GM12878 (cell line): Measurements from ENCODE around the gene LLPH. TPM values are rescaled to one million over a fixed set of nuclear protein-coding genes. Genes with fewer than 3 reads are reported as not detected.

Experiments
- ATAC-seq: fragments of 200-7000 bp; cut with Tn5 transposase; 3 replicates; pipeline ENCODE4 v1.9.1; 2020; ENCODE audit warnings: mild to moderate bottlenecking, moderate library complexity
- BruUV-seq: library from RNA; stranded (reverse); fragments of 400-500 nt; replicated peaks from 2 replicates; lab custom pipeline; 2021; lab: Mats Ljungman, UMichigan
- CTCF ChIA-PET: fragments of 300-600 bp; sonication (Branson Sonifier 250); formaldehyde crosslinking; extraction: SDS; loops from one replicate; lab custom pipeline; 2021; ENCODE audit warnings: inconsistent platforms; lab: Yijun Ruan, JAX
- POLR2A ChIA-PET: fragments of 350-600 bp; formaldehyde crosslinking; extraction: SDS; loops from one replicate; lab custom pipeline; 2021; ENCODE audit warnings: inconsistent platforms; lab: Charles Lee
- RAD21 ChIA-PET: fragments of 300-600 bp; sonication (Branson Sonifier 250); formaldehyde crosslinking; loops from one replicate; lab custom pipeline; 2023; ENCODE audit warnings: antibody characterized with exemption; ENCODE audit not compliant: unreplicated experiment; lab: Charles Lee
- SMC1A ChIA-PET: fragments of 300-600 bp; sonication (Branson Sonifier 250); formaldehyde crosslinking; loops from one replicate; lab custom pipeline; 2023; ENCODE audit not compliant: unreplicated experiment, uncharacterized antibody; lab: Charles Lee
- DNase-seq: peaks from one replicate; pipeline ENCODE4 v3.0.0-alpha.2; 2011; ENCODE audit warnings: low read depth, low spot score
- FAIRE-seq: peaks from 3 replicates; lab custom pipeline; 2011; peaks lifted over from hg19 to GRCh38; lab: Jason Lieb, UNC
- H2AFZ ChIP-seq: 2 replicates; pipeline ENCODE4 v1.6.0; 2011; ENCODE audit warnings: low read depth, low read length, control low read depth; ENCODE audit not compliant: control insufficient read depth
- H3K27ac ChIP-seq: 2 replicates; pipeline ENCODE4 v1.5.1; 2011; ENCODE audit warnings: control low read depth; ENCODE audit not compliant: control insufficient read depth, insufficient read depth
- H3K27me3 ChIP-seq, 2 experiments: replicated peaks in 1 of 2; 2 replicates each; pipeline versions ENCODE4 v1.6.0 to v1.6.1; 2011; ENCODE audit warnings: low read length in 1 of 2; ENCODE audit not compliant: control insufficient read depth in 2 of 2, insufficient read depth in 2 of 2
- H3K36me3 ChIP-seq, 2 experiments: 2 replicates each; pipeline ENCODE4 v1.5.1; 2011; ENCODE audit warnings: low read length in 1 of 2; ENCODE audit not compliant: control insufficient read depth in 2 of 2, insufficient read depth in 2 of 2
- H3K4me1 ChIP-seq: 2 replicates; pipeline ENCODE4 v1.6.1; 2011; ENCODE audit warnings: mild to moderate bottlenecking, low read length, moderate library complexity, mixed read lengths; ENCODE audit not compliant: control insufficient read depth, insufficient read depth
- H3K4me2 ChIP-seq: 2 replicates; pipeline ENCODE4 v1.6.0; 2011; ENCODE audit warnings: control low read depth; ENCODE audit not compliant: control insufficient read depth, insufficient read depth
- H3K4me3 ChIP-seq: fragments of 200-600 bp; sonication (generic); 2 replicates; pipeline ENCODE4 v1.5.1; 2016
- H3K79me2 ChIP-seq: 2 replicates; pipeline ENCODE4 v1.6.0; 2011; ENCODE audit warnings: low read length; ENCODE audit not compliant: control insufficient read depth, insufficient read depth
- H3K9ac ChIP-seq: 2 replicates; pipeline ENCODE4 v1.8.0; 2011; ENCODE audit warnings: low read length, control low read depth, mixed read lengths; ENCODE audit not compliant: control insufficient read depth, insufficient read depth
- H3K9me3 ChIP-seq: replicated peaks from 3 replicates; pipeline ENCODE4 v1.5.1; 2011; ENCODE audit warnings: mild to moderate bottlenecking, low read length; ENCODE audit not compliant: control insufficient read depth, insufficient read depth
- H4K20me1 ChIP-seq: 2 replicates; pipeline ENCODE4 v1.6.0; 2011; ENCODE audit not compliant: control insufficient read depth, insufficient read depth
- CUX1 ChIP-seq: IDR thresholded peaks from 2 replicates; pipeline ENCODE4 v1.6.1; 2012; ENCODE audit warnings: improper control_type of control experiment, low read depth, low read length; ENCODE audit not compliant: insufficient replicate concordance
- IKZF1 ChIP-seq: fragments of 450-650 bp; conservative IDR thresholded peaks from 2 replicates; pipeline ENCODE4 v1.6.1; 2017; ENCODE audit warnings: antibody characterized with exemption, mild to moderate bottlenecking
- IKZF2 ChIP-seq, 2 experiments: fragments of 450-650 bp; IDR thresholded peaks; 2 replicates each; pipeline ENCODE4 v1.6.1; 2017; ENCODE audit warnings: mild to moderate bottlenecking in 2 of 2, moderate library complexity in 2 of 2
- JUND ChIP-seq: IDR thresholded peaks from 2 replicates; pipeline ENCODE4 v1.6.1; 2012; ENCODE audit warnings: low read depth, mild to moderate bottlenecking, low read length, improper control_type of control experiment, moderate library complexity
- NR2C2 ChIP-seq: IDR thresholded peaks from 2 replicates; pipeline ENCODE4 v1.6.1; 2011; ENCODE audit warnings: borderline replicate concordance, low read depth; ENCODE audit not compliant: control insufficient read depth, insufficient read length
- NR2F1 ChIP-seq: fragments of 450-650 bp; conservative IDR thresholded peaks from 2 replicates; pipeline ENCODE4 v1.6.1; 2017; ENCODE audit warnings: mild to moderate bottlenecking
- RAD21 ChIP-seq: IDR thresholded peaks from 2 replicates; pipeline ENCODE4 v1.6.1; 2011; ENCODE audit warnings: mild to moderate bottlenecking, low read depth, low read length, moderate library complexity; ENCODE audit not compliant: insufficient read depth
- RUNX3 ChIP-seq: IDR thresholded peaks from 2 replicates; pipeline ENCODE4 v1.6.1; 2012; ENCODE audit warnings: low read length, inconsistent platforms
- SMARCA5 ChIP-seq: fragments of 450-650 bp; IDR thresholded peaks from 2 replicates; pipeline ENCODE4 v1.6.1; 2017; ENCODE audit warnings: mild to moderate bottlenecking
- SPI1 ChIP-seq: IDR thresholded peaks from 2 replicates; pipeline ENCODE4 v1.6.1; 2011; ENCODE audit warnings: low read depth, mild to moderate bottlenecking, low read length, moderate library complexity, borderline replicate concordance; ENCODE audit not compliant: insufficient read depth
- WGBS: methylation state at CpG from one replicate; pipeline ENCODE4 v1.1.6; 2016; ENCODE audit warnings: low lambda C conversion rate; ENCODE audit not compliant: insufficient replicate concordance, insufficient coverage; ENCODE audit errors: missing lambda C conversion rate; 5-methylcytosine and 5-hydroxymethylcytosine counted together
- in situ Hi-C: fragments of 300-500 bp; cut with MboI; formaldehyde crosslinking; loops from 9 replicates; pipeline ENCODE4 v1.14.3; 2018; ENCODE audit warnings: mixed read lengths
- intact Hi-C: fragments of 100-400 bp; cut with micrococcal nuclease; formaldehyde crosslinking; loops from one replicate; pipeline ENCODE4 v1.14.2; 2022; ENCODE audit not compliant: unreplicated experiment
- polyA plus RNA-seq, 11 experiments: library from polyadenylated mRNA; depleted of rRNA in 4 of 11; unstranded in 6 of 11; stranded (reverse) in 5 of 11; fragments of >200 nt; fragmentation: Nextera tagmentation in 4 of 11; fragmentation: Illumina TruSeq in 1 of 11; extraction: Ambion mirVana in 4 of 11; extraction: Trizol in 1 of 11; gene quantifications; 1 replicate in 1 of 11; 2 replicates in 10 of 11; pipeline versions ENCODE4 v1.2.1 to v1.2.3, GENCODE V29; 2011 to 2016; ENCODE audit warnings: inconsistent platforms in 2 of 11, missing spikeins in 2 of 11, low read depth in 1 of 11
- total RNA-seq, 4 experiments: library from RNA; depleted of rRNA in 3 of 4; stranded (reverse); fragments of >200 nt in 3 of 4; fragmentation: Illumina TruSeq in 1 of 4; extraction: Trizol in 1 of 4; gene quantifications; 2 replicates each; pipeline versions ENCODE4 v1.2.1 to v1.2.3, GENCODE V29; 2013 to 2021

LLPH gene
- total and polyA plus RNA-seq, 10 of the 15 experiments (the other 5 are each of a cell fraction or from before 2014, with no cell fraction given): 15.2 to 107 (median 70.4) TPM

- POLR2A ChIA-PET: no interaction called here
- intact Hi-C loops (no loop called here), in situ Hi-C loops (no loop called here)
- Histone ChIP-seq H3K27ac (no peak overlapping the region), H3K79me2 (no peaks in the 10 kb centered on the region; the same call in 1 of the 2 replicates), H2AFZ (no peak overlapping the region), H3K4me3 (no peak overlapping the region), H3K4me2 (0 out of 2 replicates have a peak overlapping the region, but pooled peaks have one; percentile 22), H3K27me3 (no peaks in the 10 kb centered on the region), H3K36me3 (peaks cover 2 to 9% of the 10 kb centered on the region in 2 experiments), H3K4me1 (peaks cover 9% of the 10 kb centered on the region), H4K20me1 (no peaks in the 10 kb centered on the region), H3K9me3 (no peaks in the 10 kb centered on the region), H3K9ac (no peak overlapping the region)
- 0 out of 2 replicates have a peak, but pooled peaks have one; percentile 0 for TF ChIP-seq SPI1
- TF ChIP-seq SMARCA5: no peak
- TF ChIP-seq IKZF2 (IDR thresholded peaks at IDR 0.05): peak; percentile 24 to 37; a peak in 1 of 4 replicates
- TF ChIP-seq RUNX3: peak; percentile 53
- TF ChIP-seq CUX1: no peak
- no peak for TF ChIP-seq JUND
- 0 out of 2 replicates have a peak, but pooled peaks have one; percentile 27 for TF ChIP-seq IKZF1
- no peak for TF ChIP-seq RAD21
- TF ChIP-seq NR2C2: no peak
- no peak for TF ChIP-seq NR2F1
- DNase-seq: no peak
- ATAC-seq: peak; percentile 73
- CTCF ChIA-PET: interaction anchor here (0.9 to 2.4 kb wide), 5 partner anchors 10 to 563 kb away, joined by 3 to 10 read pairs (median 4); partner anchors contain the start of gene LLPH
- 100% methylated on average over 1 of the region's 1 CpG for WGBS
- BruUV-seq: no TSS peak
- SMC1A ChIA-PET: interaction anchor here (1.6 kb wide), 1 partner anchor 563 kb away, joined by 6 read pairs; no protein-coding TSS in a partner anchor
- RAD21 ChIA-PET: interaction anchor here (1.0 to 1.2 kb wide), 2 partner anchors 78 to 150 kb away, joined by 3 to 4 read pairs; no protein-coding TSS in a partner anchor
- FAIRE-seq: no peak
Observed at GRCh38 chr12:66119870-66120241, 10.7 kb downstream of the LLPH start.
